Coronary artery (tissue), 2 donors: Measurements from ENCODE around the gene REEP3.
"Not testable (repeated sequence)": the region's sequence is repeated elsewhere in the genome, so short reads cannot be mapped to it uniquely, and the experiment has no call there.

Experiments used
- DNase-seq: peaks from one replicate; pipeline ENCODE4 v3.0.0-alpha.2; 2017; ENCODE audit warnings: low spot score
- H3K27ac ChIP-seq, 2 donors: fragments of 200-600 bp; sonication (generic); one replicate each; pipeline ENCODE4 v1.5.1; 2016 to 2019
- H3K4me3 ChIP-seq: fragments of 200-600 bp; sonication (generic); 2 replicates; pipeline ENCODE4 v1.5.1; 2016; ENCODE audit warnings: mild to moderate bottlenecking, moderate library complexity
- TF ChIP-seq, protein P1 (sequence below): fragments of 200-600 bp; sonication (generic); IDR thresholded peaks from one replicate; pipeline ENCODE4 v1.5.1; 2019; ENCODE audit warnings: antibody characterized with exemption

The REEP3 gene

GRCh38 chr10:63487990-63488389 lies 33.2 kb upstream of the REEP3 start:
- DNase-seq: no peak
- H3K4me3 ChIP-seq: no peak overlapping the region
- no peak overlapping the region for H3K27ac ChIP-seq
- TF ChIP-seq, protein P1, sequence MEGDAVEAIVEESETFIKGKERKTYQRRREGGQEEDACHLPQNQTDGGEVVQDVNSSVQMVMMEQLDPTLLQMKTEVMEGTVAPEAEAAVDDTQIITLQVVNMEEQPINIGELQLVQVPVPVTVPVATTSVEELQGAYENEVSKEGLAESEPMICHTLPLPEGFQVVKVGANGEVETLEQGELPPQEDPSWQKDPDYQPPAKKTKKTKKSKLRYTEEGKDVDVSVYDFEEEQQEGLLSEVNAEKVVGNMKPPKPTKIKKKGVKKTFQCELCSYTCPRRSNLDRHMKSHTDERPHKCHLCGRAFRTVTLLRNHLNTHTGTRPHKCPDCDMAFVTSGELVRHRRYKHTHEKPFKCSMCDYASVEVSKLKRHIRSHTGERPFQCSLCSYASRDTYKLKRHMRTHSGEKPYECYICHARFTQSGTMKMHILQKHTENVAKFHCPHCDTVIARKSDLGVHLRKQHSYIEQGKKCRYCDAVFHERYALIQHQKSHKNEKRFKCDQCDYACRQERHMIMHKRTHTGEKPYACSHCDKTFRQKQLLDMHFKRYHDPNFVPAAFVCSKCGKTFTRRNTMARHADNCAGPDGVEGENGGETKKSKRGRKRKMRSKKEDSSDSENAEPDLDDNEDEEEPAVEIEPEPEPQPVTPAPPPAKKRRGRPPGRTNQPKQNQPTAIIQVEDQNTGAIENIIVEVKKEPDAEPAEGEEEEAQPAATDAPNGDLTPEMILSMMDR: no peak

- H3K27ac ChIP-seq: no peak overlapping the region
- TF ChIP-seq, protein P1: no peak
- no peak overlapping the region for H3K4me3 ChIP-seq
- no peak for DNase-seq
These were observed 31.4 kb upstream of the REEP3 start for GRCh38 chr10:63489838-63490237.

- peak overlapping the region; percentile 53 to 61 for H3K27ac ChIP-seq
- H3K4me3 ChIP-seq: peak overlapping the region; percentile 38
- TF ChIP-seq, protein P1: no peak
- DNase-seq: no peak
These were observed 29.4 kb upstream of the REEP3 start for GRCh38 chr10:63491588-63492316.

GRCh38 chr10:63492317-63492690 lies 28.9 kb upstream of the REEP3 start:
- peak overlapping the region in 1 of 2 donors; percentile 61 for H3K27ac ChIP-seq
- peak overlapping the region; percentile 38 for H3K4me3 ChIP-seq
- not testable (repeated sequence) for DNase-seq

GRCh38 chr10:63493004-63493403 lies 28.2 kb upstream of the REEP3 start:
- TF ChIP-seq, protein P1: no peak
- Histone ChIP-seq H3K27ac (no peak overlapping the region), H3K4me3 (no peak overlapping the region)
- no peak for DNase-seq

- no peak overlapping the region for H3K4me3 ChIP-seq
- TF ChIP-seq, protein P1: no peak
- no peak for DNase-seq
- H3K27ac ChIP-seq: no peak overlapping the region
These were observed 26.2 kb upstream of the REEP3 start for GRCh38 chr10:63494951-63495350.

DNA sequence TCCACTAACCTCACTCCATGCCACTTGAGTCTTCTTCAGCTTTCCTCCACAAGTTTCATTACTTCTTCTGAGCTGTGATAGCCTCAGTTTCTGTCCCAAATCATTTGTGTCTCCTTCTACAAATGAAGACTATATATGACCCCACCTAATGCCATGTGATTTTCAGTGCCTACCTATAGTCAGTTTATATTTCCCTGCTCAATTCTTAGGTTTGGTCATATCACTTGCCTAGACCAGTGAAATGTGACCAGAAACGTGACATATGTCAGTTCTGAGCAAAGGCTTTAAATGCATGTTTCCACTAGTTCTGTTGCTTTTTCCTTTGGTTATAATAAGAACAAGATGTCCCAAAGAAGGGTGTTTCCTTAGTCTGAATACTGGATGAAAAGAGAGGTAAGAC lies 24.6 kb upstream of the REEP3 start:
- no peak overlapping the region for H3K27ac ChIP-seq
- no peak overlapping the region for H3K4me3 ChIP-seq
- TF ChIP-seq, protein P1: no peak
- DNase-seq: no peak
